Smooth muscle cell (in vitro differentiated cells): ENCODE data around the gene IRAK3. TPM values are rescaled to one million over a fixed set of nuclear protein-coding genes. Genes with fewer than 3 reads are reported as not detected.

Source experiments
- DNase-seq: peaks from one replicate; lab custom pipeline; 2025; ENCODE audit not compliant: unreplicated experiment; lab: John Stamatoyannopoulos, UW
- H2AFZ ChIP-seq: fragments of 200-600 bp; sonication (generic); 2 replicates; pipeline ENCODE4 v1.6.0; 2016; ENCODE audit warnings: antibody characterized with exemption, low read depth, mild to moderate bottlenecking
- H3F3A ChIP-seq: fragments of 200-600 bp; sonication (generic); 2 replicates; pipeline ENCODE4 v1.6.0; 2017; ENCODE audit warnings: antibody characterized with exemption, low read depth
- H3K27ac ChIP-seq: fragments of 200-600 bp; sonication (generic); 2 replicates; pipeline ENCODE4 v1.5.1; 2016; ENCODE audit warnings: low read depth, mild to moderate bottlenecking
- H3K27me3 ChIP-seq: fragments of 200-600 bp; sonication (generic); 2 replicates; pipeline ENCODE4 v1.6.1; 2016; ENCODE audit warnings: low read depth, mild to moderate bottlenecking
- H3K36me3 ChIP-seq: fragments of 200-600 bp; sonication (generic); 2 replicates; pipeline ENCODE4 v1.5.1; 2016; ENCODE audit warnings: low read depth
- H3K4me1 ChIP-seq: fragments of 200-600 bp; sonication (generic); 2 replicates; pipeline ENCODE4 v1.5.1; 2016; ENCODE audit warnings: low read depth
- H3K4me2 ChIP-seq: fragments of 200-600 bp; sonication (generic); 2 replicates; pipeline ENCODE4 v1.6.0; 2016; ENCODE audit warnings: mild to moderate bottlenecking
- H3K4me3 ChIP-seq: fragments of 200-600 bp; sonication (generic); 2 replicates; pipeline ENCODE4 v1.5.1; 2016; ENCODE audit warnings: mild to moderate bottlenecking
- H3K79me2 ChIP-seq: fragments of 200-600 bp; sonication (generic); 2 replicates; pipeline ENCODE4 v1.6.0; 2016; ENCODE audit warnings: low read depth, mild to moderate bottlenecking
- H3K9ac ChIP-seq: fragments of 200-600 bp; sonication (generic); 2 replicates; pipeline ENCODE4 v1.6.0; 2016; ENCODE audit warnings: low read depth
- H3K9me3 ChIP-seq: fragments of 200-600 bp; sonication (generic); replicated peaks from 2 replicates; pipeline ENCODE4 v1.5.1; 2016; ENCODE audit warnings: low read depth
- H4K20me1 ChIP-seq: fragments of 200-600 bp; sonication (generic); 2 replicates; pipeline ENCODE4 v1.6.0; 2016; ENCODE audit warnings: low read depth
- CTCF ChIP-seq: fragments of 200-600 bp; sonication (generic); IDR thresholded peaks from 2 replicates; pipeline ENCODE4 v1.5.1; 2017; ENCODE audit warnings: borderline replicate concordance, mild to moderate bottlenecking, antibody characterized with exemption; ENCODE audit not compliant: insufficient read depth, poor library complexity, severe bottlenecking
- WGBS: methylation state at CpG from one replicate; pipeline ENCODE4 v1.1.7; 2016; ENCODE audit warnings: low lambda C conversion rate; 5-methylcytosine and 5-hydroxymethylcytosine counted together
- polyA plus RNA-seq: library from polyadenylated mRNA; unstranded; fragments of >200 nt; fragmentation: Nextera tagmentation; extraction: Ambion mirVana; gene quantifications from 2 replicates; pipeline ENCODE4 v1.2.1, GENCODE V29; 2016
- total RNA-seq: library from RNA; depleted of rRNA; stranded (reverse); fragments of >200 nt; gene quantifications from 2 replicates; pipeline ENCODE4 v1.2.3, GENCODE V29; 2014

The IRAK3 gene
- total and polyA plus RNA-seq, 2 experiments from 2014 or later: 2.4 to 5.3 TPM

- H3K36me3 ChIP-seq: no peaks in the 10 kb centered on the region
- no peaks in the 10 kb centered on the region for H3K4me1 ChIP-seq
- H3K4me2 ChIP-seq: no peak overlapping the region
- no peaks in the 10 kb centered on the region for H3K9me3 ChIP-seq
- no peak overlapping the region for H3K27ac ChIP-seq
- no peaks in the 10 kb centered on the region for H4K20me1 ChIP-seq
- H2AFZ ChIP-seq: no peak overlapping the region
- H3K9ac ChIP-seq: no peak overlapping the region
- H3K79me2 ChIP-seq: no peaks in the 10 kb centered on the region
- 97% methylated on average over 6 of the region's 6 CpGs for WGBS
- no peak overlapping the region for H3K4me3 ChIP-seq
- no peak for TF ChIP-seq CTCF
- H3K27me3 ChIP-seq: no peaks in the 10 kb centered on the region
- no peak for DNase-seq
- peaks cover 3% of the 10 kb centered on the region for H3F3A ChIP-seq
These were observed 6.2 kb downstream of the IRAK3 start for GRCh38 chr12:66195242-66195641.

GRCh38 chr12:66196806-66197205, 7.8 kb downstream of the IRAK3 start:
- TF ChIP-seq CTCF: no peak
- Histone ChIP-seq H3K9ac (no peak overlapping the region), H3K4me2 (peak overlapping the region; percentile 33), H3F3A (peaks cover 3% of the 10 kb centered on the region), H2AFZ (peak overlapping the region; percentile 32), H3K79me2 (no peaks in the 10 kb centered on the region), H3K36me3 (no peaks in the 10 kb centered on the region), H3K4me1 (no peaks in the 10 kb centered on the region), H3K9me3 (no peaks in the 10 kb centered on the region), H4K20me1 (no peaks in the 10 kb centered on the region), H3K27me3 (no peaks in the 10 kb centered on the region), H3K27ac (peak overlapping the region; percentile 68), H3K4me3 (no peak overlapping the region)
- DNase-seq: no peak
- WGBS: 50% methylated on average over 3 of the region's 3 CpGs

GRCh38 chr12:66197495-66197921, 8.5 kb downstream of the IRAK3 start:
- Histone ChIP-seq H2AFZ (peak overlapping the region; percentile 32), H4K20me1 (no peaks in the 10 kb centered on the region), H3K9ac (no peak overlapping the region), H3K27me3 (no peaks in the 10 kb centered on the region), H3K27ac (peak overlapping the region; percentile 68), H3K9me3 (no peaks in the 10 kb centered on the region), H3K79me2 (no peaks in the 10 kb centered on the region), H3K4me2 (peak overlapping the region; percentile 33), H3K4me3 (no peak overlapping the region), H3K4me1 (no peaks in the 10 kb centered on the region), H3K36me3 (no peaks in the 10 kb centered on the region), H3F3A (peaks cover 3% of the 10 kb centered on the region)
- no peak for DNase-seq
- no peak for TF ChIP-seq CTCF
- 39% methylated on average over 3 of the region's 3 CpGs for WGBS

GRCh38 chr12:66199141-66199540, 10.1 kb downstream of the IRAK3 start:
- no peak for TF ChIP-seq CTCF
- H3K9ac ChIP-seq: no peak overlapping the region
- H4K20me1 ChIP-seq: no peaks in the 10 kb centered on the region
- no peak overlapping the region for H2AFZ ChIP-seq
- H3K9me3 ChIP-seq: no peaks in the 10 kb centered on the region
- WGBS: 86% methylated on average over 3 of the region's 3 CpGs
- no peaks in the 10 kb centered on the region for H3K79me2 ChIP-seq
- H3F3A ChIP-seq: peaks cover 3% of the 10 kb centered on the region
- no peaks in the 10 kb centered on the region for H3K4me1 ChIP-seq
- no peak overlapping the region for H3K27ac ChIP-seq
- DNase-seq: no peak
- no peak overlapping the region for H3K4me2 ChIP-seq
- H3K36me3 ChIP-seq: no peaks in the 10 kb centered on the region
- no peaks in the 10 kb centered on the region for H3K27me3 ChIP-seq
- no peak overlapping the region for H3K4me3 ChIP-seq
